ENCODE measurements around the gene ZG16B. TPM values are rescaled to one million over a fixed set of nuclear protein-coding genes. Genes with fewer than 3 reads are reported as not detected.
A peak's percentile ranks its signal among the peaks of the same experiment; 100 is the strongest.

The ZG16B gene
- total RNA-seq, 4 donors from 2014 or later, result not detected

DNA sequence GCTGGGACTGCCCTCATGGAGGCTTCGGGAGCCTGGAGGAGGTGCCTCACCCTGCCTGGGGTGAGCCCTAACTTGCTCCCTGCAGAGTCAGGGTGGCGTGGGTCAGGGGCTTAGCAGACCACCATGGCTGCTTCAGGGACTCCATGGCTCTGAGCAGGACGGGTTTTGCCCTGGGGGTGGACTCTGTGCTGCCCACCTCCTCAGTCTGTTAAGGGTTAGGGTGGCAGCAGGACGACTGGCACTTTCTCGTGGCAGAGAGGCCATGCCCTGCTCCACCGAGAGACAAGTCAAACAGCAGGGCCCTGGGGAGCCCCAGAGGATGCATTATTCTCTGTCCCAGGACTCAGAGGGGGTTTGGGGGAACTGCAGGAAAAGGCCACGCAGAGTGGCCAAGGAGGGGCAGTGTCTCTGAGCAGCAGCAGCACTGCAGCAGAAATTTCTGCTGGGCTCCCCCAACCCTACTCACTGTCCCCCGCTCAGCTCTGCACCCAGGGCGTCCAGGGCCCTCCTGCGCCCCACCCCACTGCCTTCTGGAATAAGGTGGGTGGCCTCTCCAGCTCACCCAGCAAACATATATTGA lies 29.7 kb downstream of the ZG16B start:
- no peak overlapping the region for H3K27ac ChIP-seq (replicated peaks in 1 of 4)
- WGBS, result 61% methylated on average over 3 of the region's 10 CpGs
- peaks cover 0 to 17% (median 6%) of the 10 kb centered on the region in 4 donors for H3K9me3 ChIP-seq
- H3K4me3 ChIP-seq, result no peak overlapping the region
- intact Hi-C loops (cut with DNase I), result loop anchor here (10.0 kb wide), 1 partner anchor 145 kb away; no protein-coding TSS in a partner anchor
- H3K36me3 ChIP-seq, result no peaks in the 10 kb centered on the region
- H3K4me1 ChIP-seq, result peaks cover 0 to 13% (median 5%) of the 10 kb centered on the region in 4 donors
- DNase-seq (ENCODE audit: extremely low spot score), result no peak
- TF ChIP-seq EP300 (IDR thresholded peaks at IDR 0.05) (no peak), POLR2AphosphoS5 (IDR thresholded peaks at IDR 0.05) (no peak), POLR2A (IDR thresholded peaks at IDR 0.05; ENCODE audit: low read depth) (no peak)
- TF ChIP-seq, protein P1, sequence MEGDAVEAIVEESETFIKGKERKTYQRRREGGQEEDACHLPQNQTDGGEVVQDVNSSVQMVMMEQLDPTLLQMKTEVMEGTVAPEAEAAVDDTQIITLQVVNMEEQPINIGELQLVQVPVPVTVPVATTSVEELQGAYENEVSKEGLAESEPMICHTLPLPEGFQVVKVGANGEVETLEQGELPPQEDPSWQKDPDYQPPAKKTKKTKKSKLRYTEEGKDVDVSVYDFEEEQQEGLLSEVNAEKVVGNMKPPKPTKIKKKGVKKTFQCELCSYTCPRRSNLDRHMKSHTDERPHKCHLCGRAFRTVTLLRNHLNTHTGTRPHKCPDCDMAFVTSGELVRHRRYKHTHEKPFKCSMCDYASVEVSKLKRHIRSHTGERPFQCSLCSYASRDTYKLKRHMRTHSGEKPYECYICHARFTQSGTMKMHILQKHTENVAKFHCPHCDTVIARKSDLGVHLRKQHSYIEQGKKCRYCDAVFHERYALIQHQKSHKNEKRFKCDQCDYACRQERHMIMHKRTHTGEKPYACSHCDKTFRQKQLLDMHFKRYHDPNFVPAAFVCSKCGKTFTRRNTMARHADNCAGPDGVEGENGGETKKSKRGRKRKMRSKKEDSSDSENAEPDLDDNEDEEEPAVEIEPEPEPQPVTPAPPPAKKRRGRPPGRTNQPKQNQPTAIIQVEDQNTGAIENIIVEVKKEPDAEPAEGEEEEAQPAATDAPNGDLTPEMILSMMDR (IDR thresholded peaks at IDR 0.05), result no peak
- peaks cover 0 to 82% (median 27%) of the 10 kb centered on the region in 4 donors for H3K27me3 ChIP-seq

DNA sequence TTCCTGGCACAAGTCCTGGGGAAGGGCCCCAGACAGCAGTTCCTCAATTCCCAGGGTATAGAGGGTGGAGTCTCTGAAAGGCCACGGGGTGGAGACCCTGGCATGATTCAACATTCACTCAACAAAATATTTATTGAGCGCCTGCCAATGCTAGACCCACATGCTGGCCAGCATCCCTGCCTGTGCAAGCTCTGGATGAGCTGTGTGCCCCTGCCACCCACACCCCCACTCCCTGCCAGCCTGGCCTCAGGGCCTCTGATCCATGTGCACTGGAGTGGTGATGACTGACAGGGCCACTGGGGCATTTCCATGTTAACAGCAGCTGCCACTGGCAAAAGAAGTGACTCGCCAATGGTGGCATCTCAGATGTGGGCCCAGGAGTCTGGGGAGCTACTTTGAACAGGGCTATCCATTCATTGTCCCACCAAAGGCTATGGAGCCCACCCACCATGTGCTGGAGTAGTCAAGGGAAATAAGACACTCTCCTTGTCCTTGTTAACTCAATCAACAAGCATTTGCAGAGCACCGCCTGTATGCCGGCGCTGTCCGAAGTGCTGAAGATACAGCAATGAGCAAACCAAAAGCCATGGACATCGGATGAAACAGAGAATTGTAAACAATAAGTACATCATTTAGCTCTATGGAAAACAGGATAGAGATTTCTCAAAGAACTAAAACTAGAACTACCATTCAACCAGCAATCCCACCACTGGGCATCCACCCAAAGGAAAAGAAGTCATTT lies 30.9 kb downstream of the ZG16B start:
- intact Hi-C loops (cut with DNase I), result loop anchor here (10.0 kb wide), 1 partner anchor 146 kb away; no protein-coding TSS in a partner anchor
- peaks cover 0 to 75% (median 27%) of the 10 kb centered on the region in 4 donors for H3K27me3 ChIP-seq
- H3K4me3 ChIP-seq, result no peak overlapping the region
- DNase-seq (ENCODE audit: extremely low spot score), result no peak
- peaks cover 0 to 17% (median 5%) of the 10 kb centered on the region in 4 donors for H3K9me3 ChIP-seq
- H3K27ac ChIP-seq (replicated peaks in 1 of 4), result no peak overlapping the region
- WGBS, result 82% methylated on average over 8 of the region's 8 CpGs
- peaks cover 0 to 13% (median 5%) of the 10 kb centered on the region in 4 donors for H3K4me1 ChIP-seq
- TF ChIP-seq POLR2AphosphoS5 (IDR thresholded peaks at IDR 0.05), result no peak
- TF ChIP-seq POLR2A (IDR thresholded peaks at IDR 0.05; ENCODE audit: low read depth), result no peak
- TF ChIP-seq, protein P1 (IDR thresholded peaks at IDR 0.05), result no peak
- TF ChIP-seq EP300 (IDR thresholded peaks at IDR 0.05), result no peak
- H3K36me3 ChIP-seq, result no peaks in the 10 kb centered on the region

DNA sequence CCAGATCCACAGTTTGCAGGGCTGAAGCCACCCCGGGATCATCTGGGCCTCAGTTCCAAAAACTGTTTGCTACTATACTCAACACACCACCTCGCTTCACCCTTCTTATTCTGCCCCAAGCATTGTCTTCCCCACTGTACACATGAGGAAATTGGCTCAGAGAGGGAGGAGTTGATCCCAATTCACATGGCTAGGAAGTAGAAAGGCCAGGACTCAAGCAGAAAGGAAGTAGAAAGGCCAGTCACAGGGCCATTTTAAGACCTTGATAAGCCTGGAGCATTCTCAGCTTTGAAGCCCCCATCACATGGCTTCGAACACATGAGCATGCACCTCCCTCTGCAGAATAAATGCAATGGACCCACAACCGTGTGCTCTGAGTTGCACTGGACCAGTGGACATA lies 35.5 kb downstream of the ZG16B start:
- H3K4me3 ChIP-seq, result no peak overlapping the region
- H3K9me3 ChIP-seq, result peaks cover 0 to 9% (median 3%) of the 10 kb centered on the region in 4 donors
- H3K4me1 ChIP-seq, result peaks cover 6 to 12% (median 9%) of the 10 kb centered on the region in 4 donors
- DNase-seq (ENCODE audit: extremely low spot score), result no peak
- H3K36me3 ChIP-seq, result no peaks in the 10 kb centered on the region
- peaks cover 0 to 29% (median under 1%) of the 10 kb centered on the region in 4 donors for H3K27me3 ChIP-seq
- WGBS, result 67% methylated on average over 4 of the region's 4 CpGs
- intact Hi-C loops (cut with DNase I), result loop anchor here (10.0 kb wide), 1 partner anchor 151 kb away; no protein-coding TSS in a partner anchor
- no peak overlapping the region for H3K27ac ChIP-seq (replicated peaks in 1 of 4)
- TF ChIP-seq POLR2A (IDR thresholded peaks at IDR 0.05; ENCODE audit: low read depth), result no peak
- no peak for TF ChIP-seq POLR2AphosphoS5 (IDR thresholded peaks at IDR 0.05)

DNA sequence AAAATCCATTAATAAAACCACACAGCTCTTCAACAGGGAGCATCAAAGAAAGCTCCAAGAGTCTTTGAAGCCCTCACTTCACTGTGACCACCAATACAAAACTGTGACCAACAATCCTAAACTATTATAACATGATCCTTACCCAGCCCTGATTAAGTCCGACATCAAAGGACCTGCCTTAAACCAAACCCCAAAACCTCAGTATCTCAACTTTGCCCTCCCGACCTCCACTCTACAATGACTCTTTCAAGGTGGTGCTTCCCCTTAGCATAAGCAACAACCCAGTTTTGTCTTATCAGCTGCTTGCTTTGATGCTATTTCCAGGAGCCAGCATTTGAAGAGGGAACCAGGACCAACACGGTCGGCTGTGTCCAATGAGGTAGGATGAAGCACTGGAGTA lies 36.3 kb downstream of the ZG16B start:
- 81% methylated on average over 4 of the region's 4 CpGs for WGBS
- peaks cover 6 to 12% (median 9%) of the 10 kb centered on the region in 4 donors for H3K4me1 ChIP-seq
- no peak overlapping the region for H3K27ac ChIP-seq (replicated peaks in 1 of 4)
- TF ChIP-seq POLR2A (IDR thresholded peaks at IDR 0.05; ENCODE audit: low read depth), result no peak
- no peak for TF ChIP-seq EP300 (IDR thresholded peaks at IDR 0.05)
- TF ChIP-seq, protein P1 (IDR thresholded peaks at IDR 0.05), result no peak
- no peak for TF ChIP-seq POLR2AphosphoS5 (IDR thresholded peaks at IDR 0.05)
- intact Hi-C loops (cut with DNase I), result loop anchor here (10.0 kb wide), 1 partner anchor 152 kb away; no protein-coding TSS in a partner anchor
- peaks cover 0 to under 1% (median 0%) of the 10 kb centered on the region in 4 donors for H3K9me3 ChIP-seq
- H3K4me3 ChIP-seq, result no peak overlapping the region
- no peak for DNase-seq (ENCODE audit: extremely low spot score)
- H3K36me3 ChIP-seq, result no peaks in the 10 kb centered on the region
- peaks cover 0 to 22% (median 0%) of the 10 kb centered on the region in 4 donors for H3K27me3 ChIP-seq

DNA sequence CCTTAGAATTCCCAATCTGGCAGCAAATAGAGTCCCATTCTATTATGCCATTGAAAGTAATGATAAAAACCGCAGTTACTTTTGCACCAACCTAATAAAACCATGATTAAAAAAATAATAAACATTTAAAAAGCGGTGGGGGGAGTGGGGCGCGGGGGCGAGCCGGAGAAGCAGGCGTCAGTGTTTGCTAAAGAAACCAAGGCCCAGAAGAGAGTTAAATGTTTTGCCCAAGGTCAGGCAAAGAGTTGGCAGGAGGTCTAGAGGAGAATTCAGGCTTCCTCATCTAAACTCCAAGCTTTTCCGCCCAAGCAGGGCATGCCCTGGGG lies 37.5 kb downstream of the ZG16B start:
- H3K36me3 ChIP-seq, result no peaks in the 10 kb centered on the region
- H3K4me3 ChIP-seq, result peak overlapping the region; percentile 67 to 75 (median 68)
- no peaks in the 10 kb centered on the region for H3K9me3 ChIP-seq
- DNase-seq (ENCODE audit: extremely low spot score), result no peak
- H3K27ac ChIP-seq (replicated peaks in 1 of 4), result peak overlapping the region; percentile 88 to 91 (median 90)
- H3K4me1 ChIP-seq, result peaks cover 6 to 12% (median 9%) of the 10 kb centered on the region in 4 donors
- intact Hi-C loops (cut with DNase I), result loop anchor here (10.0 kb wide), 1 partner anchor 153 kb away; no protein-coding TSS in a partner anchor
- H3K27me3 ChIP-seq, result peaks cover 0 to 11% (median 0%) of the 10 kb centered on the region in 4 donors
- 54% methylated on average over 8 of the region's 8 CpGs for WGBS
- TF ChIP-seq POLR2AphosphoS5 (IDR thresholded peaks at IDR 0.05) (no peak), EP300 (IDR thresholded peaks at IDR 0.05) (no peak), POLR2A (IDR thresholded peaks at IDR 0.05; ENCODE audit: low read depth) (no peak)
- TF ChIP-seq, protein P1 (IDR thresholded peaks at IDR 0.05), result no peak
